HG02623 (cell line): ENCODE data around the gene SIN3A.
"Not testable (repeated sequence)": the region's sequence is repeated elsewhere in the genome, so short reads cannot be mapped to it uniquely, and the experiment has no call there.

Experiments
- ATAC-seq: cut with Tn5 transposase; IDR thresholded peaks from one replicate; pipeline ENCODE4 v1.9.1; 2021; ENCODE audit warnings: moderate library complexity; ENCODE audit not compliant: unreplicated experiment

SIN3A gene

GRCh38 chr15:75335705-75336355 lies 115.7 kb downstream of the SIN3A start, which contains the start of gene COMMD4:
TSS of gene COMMD4 (plus strand) at chr15:75336063. CDS start at chr15:75336090, 27 bp downstream.
- ATAC-seq = peak; percentile 64

GRCh38 chr15:75335313-75335704 lies 116.2 kb downstream of the SIN3A start:
- no peak for ATAC-seq

GRCh38 chr15:75333654-75334419 lies 117.7 kb downstream of the SIN3A start:
- ATAC-seq = not testable (repeated sequence)

GRCh38 chr15:75332093-75332492 lies 119.4 kb downstream of the SIN3A start:
- ATAC-seq = not testable (repeated sequence)

GRCh38 chr15:75329571-75329970 lies 121.9 kb downstream of the SIN3A start:
- ATAC-seq = no peak

- no peak for ATAC-seq
These were observed 122.8 kb downstream of the SIN3A start for GRCh38 chr15:75328493-75329314.

GRCh38 chr15:75327491-75327890 lies 124.0 kb downstream of the SIN3A start:
- no peak for ATAC-seq

- ATAC-seq = no peak
These were observed 124.5 kb downstream of the SIN3A start for GRCh38 chr15:75327005-75327404.

GRCh38 chr15:75325922-75326321 lies 125.6 kb downstream of the SIN3A start:
- ATAC-seq = no peak

- no peak for ATAC-seq
These were observed 129.8 kb downstream of the SIN3A start for GRCh38 chr15:75321711-75322110.
